Natural killer cell (primary cell): ENCODE measurements around the gene NCAM1. TPM values are rescaled to one million over a fixed set of nuclear protein-coding genes. Genes with fewer than 3 reads are reported as not detected.

Source experiments
- ATAC-seq, 3 donors: fragments of 150-1000 bp in 2 of 3; fragments of 200-7000 bp in 1 of 3; cut with Tn5 transposase; 1 replicate in 1 of 3; 2 replicates in 2 of 3; pipeline ENCODE4 v1.10.0; 2021; ENCODE audit warnings: mild to moderate bottlenecking in 2 of 3, moderate library complexity in 2 of 3
- DNase-seq, 2 donors: peaks; one replicate each; pipeline versions ENCODE4 v3.0.0 to v3.0.0-alpha.2; 2013 to 2021; ENCODE audit warnings: mixed read lengths in 1 of 2
- H3K27ac ChIP-seq: one replicate; pipeline ENCODE4 v1.5.1; 2013; ENCODE audit warnings: mild to moderate bottlenecking, low read length
- H3K27me3 ChIP-seq: one replicate; pipeline ENCODE4 v1.6.1; 2013; ENCODE audit warnings: low read length; ENCODE audit not compliant: control insufficient read depth, insufficient read depth
- H3K36me3 ChIP-seq: one replicate; pipeline ENCODE4 v1.6.1; 2013; ENCODE audit warnings: low read length; ENCODE audit not compliant: control insufficient read depth, insufficient read depth
- H3K4me1 ChIP-seq: one replicate; pipeline ENCODE4 v1.6.1; 2013; ENCODE audit warnings: low read length; ENCODE audit not compliant: control insufficient read depth, insufficient read depth
- H3K4me3 ChIP-seq: one replicate; pipeline ENCODE4 v1.5.1; 2013; ENCODE audit warnings: low read length
- H3K9me3 ChIP-seq: one replicate; pipeline ENCODE4 v1.6.1; 2013; ENCODE audit warnings: low read length; ENCODE audit not compliant: control insufficient read depth, insufficient read depth
- H3K27ac Mint-ChIP-seq, 2 donors: one replicate each; pipeline ENCODE4 v1.8.0; 2022; ENCODE audit warnings: mild to moderate bottlenecking in 2 of 2, mixed read lengths in 2 of 2, moderate library complexity in 1 of 2
- H3K27me3 Mint-ChIP-seq, 2 donors: one replicate each; pipeline ENCODE4 v1.8.0; 2022; ENCODE audit warnings: low read depth in 2 of 2, mixed read lengths in 2 of 2
- H3K36me3 Mint-ChIP-seq: one replicate; pipeline ENCODE4 v1.8.0; 2022; ENCODE audit warnings: mixed read lengths
- H3K4me1 Mint-ChIP-seq, 2 donors: one replicate each; pipeline ENCODE4 v1.8.0; 2022; ENCODE audit warnings: mixed read lengths in 2 of 2
- H3K4me3 Mint-ChIP-seq: one replicate; pipeline ENCODE4 v1.8.0; 2022; ENCODE audit warnings: mild to moderate bottlenecking, moderate library complexity, mixed read lengths
- H3K9me3 Mint-ChIP-seq, 2 donors: one replicate each; pipeline ENCODE4 v1.8.0; 2022; ENCODE audit warnings: mixed read lengths in 2 of 2
- CTCF ChIP-seq: fragments of 200-600 bp; IDR thresholded peaks from one replicate; pipeline ENCODE4 v1.8.0; 2022; ENCODE audit warnings: antibody characterized with exemption
- WGBS: methylation state at CpG from one replicate; pipeline ENCODE4 v1.1.7; 2013; ENCODE audit warnings: missing lambda C conversion rate; ENCODE audit not compliant: insufficient coverage; 5-methylcytosine and 5-hydroxymethylcytosine counted together
- intact Hi-C: fragments of 100-400 bp; cut with micrococcal nuclease; formaldehyde crosslinking; loops from one replicate; pipeline ENCODE4 v1.14.2; 2022
- total RNA-seq, 4 donors: library from RNA; stranded (reverse); fragments of 120-200 nt in 1 of 4; gene quantifications; one replicate each; pipeline versions ENCODE4 v1.2.3 to v1.2.4, GENCODE V29; 2013 to 2022

Gene NCAM1
- total RNA-seq, 3 donors from 2014 or later (not counting 1 experiment from before 2014, with no cell fraction given) = 129 to 208 (median 187) TPM

- Histone ChIP-seq H3K4me1 (no peaks in the 10 kb centered on the region), H3K36me3 (no peaks in the 10 kb centered on the region), H3K27ac (no peak overlapping the region), H3K27me3 (no peaks in the 10 kb centered on the region), H3K9me3 (no peaks in the 10 kb centered on the region), H3K4me3 (no peak overlapping the region)
- Mint-ChIP-seq H3K36me3 (no peaks in the 10 kb centered on the region), H3K27ac (no peak overlapping the region), H3K27me3 (no peaks in the 10 kb centered on the region), H3K9me3 (no peaks in the 10 kb centered on the region), H3K4me1 (peaks cover 38 to 42% of the 10 kb centered on the region in 2 donors), H3K4me3 (no peak overlapping the region)
- DNase-seq (no peak), ATAC-seq (no peak)
- TF ChIP-seq CTCF = no peak
- WGBS = 59% methylated on average over 10 of the region's 15 CpGs
- intact Hi-C loops = no loop called here
Observed at GRCh38 chr11:113137713-113138529, 176.7 kb downstream of the NCAM1 start.

GRCh38 chr11:113138731-113139130, 177.5 kb downstream of the NCAM1 start:
- Histone ChIP-seq H3K4me3 (no peak overlapping the region), H3K9me3 (no peaks in the 10 kb centered on the region), H3K4me1 (no peaks in the 10 kb centered on the region), H3K27me3 (no peaks in the 10 kb centered on the region), H3K27ac (no peak overlapping the region), H3K36me3 (no peaks in the 10 kb centered on the region)
- 93% methylated on average over 4 of the region's 4 CpGs for WGBS
- ATAC-seq = no peak
- no peak for DNase-seq
- no peak for TF ChIP-seq CTCF
- no peaks in the 10 kb centered on the region for H3K9me3 Mint-ChIP-seq
- intact Hi-C loops = no loop called here
- no peaks in the 10 kb centered on the region for H3K27me3 Mint-ChIP-seq
- H3K4me3 Mint-ChIP-seq = no peak overlapping the region
- peaks cover 37 to 50% of the 10 kb centered on the region in 2 donors for H3K4me1 Mint-ChIP-seq
- no peaks in the 10 kb centered on the region for H3K36me3 Mint-ChIP-seq
- H3K27ac Mint-ChIP-seq = no peak overlapping the region

DNA sequence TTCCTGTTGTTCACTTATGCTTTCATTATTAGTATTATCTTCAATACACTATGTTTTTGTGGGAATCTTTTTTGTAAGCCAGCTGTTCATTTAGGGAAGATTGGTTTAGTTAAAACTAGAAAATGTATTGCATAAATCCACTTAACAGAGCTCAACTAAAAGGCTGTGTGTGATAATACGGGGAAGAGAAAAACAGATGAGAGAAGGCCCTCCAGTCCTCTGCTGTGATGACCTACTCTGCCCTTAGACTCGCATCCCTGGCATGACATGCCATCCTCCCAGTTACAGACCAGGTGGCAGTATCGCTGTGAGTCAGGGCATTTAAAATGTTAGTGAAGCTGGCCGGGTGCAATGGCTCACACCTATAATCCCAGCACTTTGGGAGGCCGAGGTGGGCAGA, 179.8 kb downstream of the NCAM1 start:
- DNase-seq = no peak
- H3K27me3 Mint-ChIP-seq = no peaks in the 10 kb centered on the region
- no peak for TF ChIP-seq CTCF
- no peak overlapping the region for H3K27ac ChIP-seq
- no peaks in the 10 kb centered on the region for H3K36me3 Mint-ChIP-seq
- 90% methylated on average over 5 of the region's 5 CpGs for WGBS
- H3K4me1 Mint-ChIP-seq = peaks cover 28 to 49% of the 10 kb centered on the region in 2 donors
- H3K4me3 Mint-ChIP-seq = no peak overlapping the region
- no peak overlapping the region for H3K4me3 ChIP-seq
- intact Hi-C loops = no loop called here
- no peaks in the 10 kb centered on the region for H3K36me3 ChIP-seq
- no peak for ATAC-seq
- H3K9me3 Mint-ChIP-seq = no peaks in the 10 kb centered on the region
- H3K9me3 ChIP-seq = no peaks in the 10 kb centered on the region
- H3K27me3 ChIP-seq = no peaks in the 10 kb centered on the region
- H3K27ac Mint-ChIP-seq = no peak overlapping the region
- H3K4me1 ChIP-seq = no peaks in the 10 kb centered on the region

DNA sequence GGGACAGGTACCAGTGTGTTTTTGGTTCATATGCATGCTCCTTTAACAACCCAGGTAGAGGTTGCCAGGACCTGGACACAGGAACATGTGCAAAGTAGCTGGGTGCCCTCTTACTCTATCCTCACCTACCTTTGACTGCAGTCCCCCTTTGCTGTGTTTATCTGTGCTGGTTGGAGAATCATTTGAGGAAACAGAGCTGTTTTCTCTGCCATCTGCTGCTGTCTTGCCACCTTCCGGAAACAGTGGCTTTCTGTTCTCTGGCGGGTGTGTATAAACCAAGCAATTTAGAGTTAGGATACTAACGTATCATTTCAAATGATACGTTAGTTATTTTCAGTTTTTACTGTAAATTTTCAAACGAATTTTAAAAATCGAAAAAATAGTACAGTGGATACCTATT, 181.3 kb downstream of the NCAM1 start:
- H3K4me1 Mint-ChIP-seq = peaks cover 22 to 47% of the 10 kb centered on the region in 2 donors
- intact Hi-C loops = no loop called here

More for the DNA sequence above, 181.3 kb downstream of the NCAM1 start:
- no peaks in the 10 kb centered on the region for H3K9me3 Mint-ChIP-seq
- no peak for TF ChIP-seq CTCF
- Histone ChIP-seq H3K36me3 (no peaks in the 10 kb centered on the region), H3K9me3 (no peaks in the 10 kb centered on the region), H3K4me3 (no peak overlapping the region), H3K27ac (no peak overlapping the region), H3K4me1 (no peaks in the 10 kb centered on the region), H3K27me3 (no peaks in the 10 kb centered on the region)
- ATAC-seq (no peak), DNase-seq (no peak)
- H3K4me3 Mint-ChIP-seq = no peak overlapping the region
- H3K27ac Mint-ChIP-seq = no peak overlapping the region
- H3K27me3 Mint-ChIP-seq = no peaks in the 10 kb centered on the region
- H3K36me3 Mint-ChIP-seq = no peaks in the 10 kb centered on the region
- WGBS = 82% methylated on average over 5 of the region's 6 CpGs
